WI38 (cell line): ENCODE measurements around the gene BAD.
A peak's percentile ranks its signal among the peaks of the same experiment; 100 is the strongest.

ENCODE experiments used
- H3K4me3 ChIP-seq: 2 replicates; pipeline ENCODE4 v1.5.1; 2011; ENCODE audit warnings: low read depth, mild to moderate bottlenecking, control low read depth, low read length
- TF ChIP-seq, protein P1 (sequence below): IDR thresholded peaks from 2 replicates; pipeline ENCODE4 v1.5.1; 2012; ENCODE audit warnings: low read depth, mild to moderate bottlenecking, control low read depth, low read length

Gene BAD

DNA sequence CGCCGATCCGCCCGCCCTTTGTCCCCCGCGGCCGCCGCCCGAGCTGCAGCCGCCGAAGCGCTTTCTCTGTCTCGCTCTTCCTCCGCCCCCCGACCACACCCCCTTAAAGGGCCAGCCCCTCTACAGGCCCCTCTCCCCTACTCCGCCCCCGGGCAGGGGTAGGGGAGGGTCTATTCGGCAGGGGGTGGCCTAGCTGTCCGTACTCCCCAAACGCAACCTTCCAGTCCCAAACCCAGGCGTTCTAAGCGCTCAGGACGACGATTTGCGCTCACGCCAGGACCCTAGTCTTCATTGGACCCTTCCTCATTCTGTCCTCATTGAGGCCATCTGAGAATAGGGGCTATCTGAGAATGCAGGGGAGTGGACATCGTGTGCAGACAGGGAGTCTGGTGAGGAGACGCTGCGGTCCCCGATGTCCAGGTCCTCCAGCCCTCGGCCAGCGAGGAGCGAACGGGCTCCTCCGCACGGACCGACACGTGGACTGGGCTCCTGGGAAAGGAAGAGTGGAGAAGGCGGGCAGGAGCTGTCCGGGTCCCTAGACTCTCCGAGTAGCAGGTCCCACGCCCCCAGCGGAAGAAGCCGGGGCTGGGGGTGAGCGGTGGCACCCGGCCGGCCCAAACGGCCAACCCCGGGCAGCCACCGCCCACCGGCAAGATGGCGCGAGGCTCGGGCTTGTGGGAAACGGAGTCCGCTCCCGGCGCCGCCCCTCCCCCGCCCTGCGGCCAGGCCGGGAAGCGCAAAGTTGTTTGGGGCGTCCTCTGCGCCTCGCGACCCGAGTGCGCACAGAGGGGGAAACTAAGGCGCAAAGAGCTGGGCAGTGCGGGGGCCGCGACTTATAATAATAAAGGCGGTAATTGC is 37.4 kb downstream of the BAD start, which contains the start of gene PPP1R14B:
Gene PPP1R14B (minus strand): TSS at position 73 of the 858 bp plus-strand sequence. CDS start 270 bp downstream, outside the sequence.
- TF ChIP-seq, protein P1, sequence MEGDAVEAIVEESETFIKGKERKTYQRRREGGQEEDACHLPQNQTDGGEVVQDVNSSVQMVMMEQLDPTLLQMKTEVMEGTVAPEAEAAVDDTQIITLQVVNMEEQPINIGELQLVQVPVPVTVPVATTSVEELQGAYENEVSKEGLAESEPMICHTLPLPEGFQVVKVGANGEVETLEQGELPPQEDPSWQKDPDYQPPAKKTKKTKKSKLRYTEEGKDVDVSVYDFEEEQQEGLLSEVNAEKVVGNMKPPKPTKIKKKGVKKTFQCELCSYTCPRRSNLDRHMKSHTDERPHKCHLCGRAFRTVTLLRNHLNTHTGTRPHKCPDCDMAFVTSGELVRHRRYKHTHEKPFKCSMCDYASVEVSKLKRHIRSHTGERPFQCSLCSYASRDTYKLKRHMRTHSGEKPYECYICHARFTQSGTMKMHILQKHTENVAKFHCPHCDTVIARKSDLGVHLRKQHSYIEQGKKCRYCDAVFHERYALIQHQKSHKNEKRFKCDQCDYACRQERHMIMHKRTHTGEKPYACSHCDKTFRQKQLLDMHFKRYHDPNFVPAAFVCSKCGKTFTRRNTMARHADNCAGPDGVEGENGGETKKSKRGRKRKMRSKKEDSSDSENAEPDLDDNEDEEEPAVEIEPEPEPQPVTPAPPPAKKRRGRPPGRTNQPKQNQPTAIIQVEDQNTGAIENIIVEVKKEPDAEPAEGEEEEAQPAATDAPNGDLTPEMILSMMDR, result no peak
- H3K4me3 ChIP-seq, result peak within 1 kb of the TSS; percentile 91

DNA sequence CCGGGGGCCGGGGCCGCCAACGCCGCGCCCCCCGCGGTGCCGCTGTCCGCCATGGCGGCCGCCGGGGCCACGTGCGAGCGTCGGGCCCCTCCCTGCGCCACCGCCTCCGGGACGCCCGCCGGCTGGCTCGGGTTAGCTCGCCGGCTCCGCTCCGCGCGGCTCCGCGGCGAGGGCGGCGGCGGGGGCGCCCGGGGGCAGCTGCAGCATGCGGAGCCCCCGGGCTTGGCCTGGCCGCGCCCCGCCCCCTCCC is 37.9 kb downstream of the BAD start:
- peak overlapping the region; percentile 91 for H3K4me3 ChIP-seq

DNA sequence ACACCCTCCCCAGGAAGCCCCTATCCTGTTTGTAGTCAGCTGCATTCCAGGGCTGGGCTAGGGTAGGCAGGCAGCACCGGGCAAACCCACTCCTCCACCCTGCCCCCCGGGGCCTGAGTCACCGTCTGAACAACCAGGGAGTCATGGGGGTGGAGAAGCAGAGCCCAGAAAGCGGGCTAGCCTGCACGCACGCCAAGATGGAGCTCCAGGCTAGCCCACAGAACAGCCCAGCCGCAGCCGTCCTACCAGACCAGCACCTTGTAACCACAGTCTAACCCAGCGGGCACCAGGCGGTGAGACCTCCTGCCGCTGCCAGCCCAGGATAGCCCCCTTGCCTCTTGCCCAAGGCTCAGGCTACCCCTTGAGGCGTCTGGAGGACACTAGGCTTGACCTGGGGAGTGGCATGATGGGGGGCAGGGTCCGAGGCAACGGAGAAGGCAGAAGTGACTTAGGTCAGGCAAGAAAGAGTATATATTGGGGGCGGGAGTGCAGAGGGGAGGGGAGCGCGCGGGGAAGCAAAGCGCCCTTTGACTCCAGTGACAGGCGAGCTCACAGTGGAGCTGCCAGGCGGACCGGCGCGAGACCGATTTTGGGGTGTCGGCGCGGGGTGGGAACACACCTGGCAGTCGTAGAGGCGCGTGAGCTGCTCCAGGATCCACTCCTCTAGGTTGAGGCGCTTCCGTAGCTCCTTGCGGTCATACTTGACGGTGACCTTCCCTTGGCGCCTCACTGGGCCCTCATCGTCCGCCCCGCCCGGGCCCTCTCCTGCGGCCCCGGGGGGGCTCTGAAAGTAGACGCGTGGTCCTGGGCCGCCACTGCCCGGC is 38.5 kb downstream of the BAD start:
- peak overlapping the region; percentile 91 for H3K4me3 ChIP-seq
- TF ChIP-seq, protein P1, result no peak

DNA sequence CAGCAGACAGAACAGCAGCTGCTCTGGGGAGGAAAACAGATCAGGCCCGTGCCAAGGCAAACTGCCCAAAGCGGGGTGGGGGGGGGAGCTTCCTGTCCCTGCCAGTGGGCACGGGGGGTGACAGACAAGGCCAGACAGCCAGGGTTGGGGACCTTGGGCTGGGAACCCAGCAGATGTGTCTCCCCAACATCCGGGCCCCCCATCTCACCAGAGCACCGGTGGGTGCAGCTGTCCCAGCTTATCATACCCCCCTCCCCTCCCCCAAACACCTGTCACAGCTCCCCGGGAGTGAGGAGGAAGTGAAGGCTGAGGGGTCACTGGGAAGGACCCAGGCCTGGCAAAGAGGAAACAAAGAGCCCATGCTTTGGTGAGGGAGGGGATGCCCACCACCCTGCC is 39.1 kb downstream of the BAD start:
- peak overlapping the region; percentile 91 for H3K4me3 ChIP-seq
- TF ChIP-seq, protein P1, result no peak

DNA sequence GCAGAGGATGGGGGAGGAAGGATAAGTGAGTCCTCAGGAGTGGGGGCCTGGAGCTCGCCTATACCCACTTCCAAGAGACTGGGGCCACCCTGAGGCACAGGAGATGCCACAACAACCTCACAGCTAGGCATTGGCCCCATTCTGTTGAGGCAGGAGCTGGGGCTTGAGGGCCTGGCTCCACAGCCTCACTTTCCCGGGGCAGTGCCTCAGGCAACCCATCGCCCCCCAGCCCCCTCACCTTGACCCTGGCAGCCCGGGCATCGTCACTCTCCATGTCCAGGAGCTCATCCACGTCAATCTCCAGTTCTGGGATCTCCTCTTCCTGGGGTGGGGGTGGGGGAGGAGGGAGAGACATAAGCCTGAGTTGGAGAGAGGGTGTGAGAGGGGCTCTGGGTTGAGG is 39.5 kb downstream of the BAD start:
- TF ChIP-seq, protein P1, result no peak
- peak overlapping the region; percentile 91 for H3K4me3 ChIP-seq

DNA sequence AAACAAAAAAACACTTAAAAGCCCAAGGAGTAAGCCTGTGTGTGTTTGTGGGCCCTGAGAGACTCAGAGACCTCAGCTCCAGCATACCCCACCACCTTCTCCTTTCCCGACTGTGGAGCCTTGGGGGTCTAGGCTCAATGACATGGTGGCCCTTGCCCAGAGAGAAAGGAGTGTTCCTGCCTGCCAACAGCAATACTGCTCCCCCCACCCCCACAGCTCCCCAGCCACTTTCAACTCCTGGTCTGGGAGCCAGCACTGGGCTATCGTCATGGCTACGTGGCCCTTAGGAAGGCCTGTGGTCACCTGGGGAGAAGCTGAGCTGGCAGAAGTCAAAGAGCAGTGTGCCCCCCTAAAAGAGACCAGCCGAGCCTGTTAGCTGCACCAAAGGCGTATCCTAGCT is 40.4 kb downstream of the BAD start:
- H3K4me3 ChIP-seq, result no peak overlapping the region
- TF ChIP-seq, protein P1, result no peak

DNA sequence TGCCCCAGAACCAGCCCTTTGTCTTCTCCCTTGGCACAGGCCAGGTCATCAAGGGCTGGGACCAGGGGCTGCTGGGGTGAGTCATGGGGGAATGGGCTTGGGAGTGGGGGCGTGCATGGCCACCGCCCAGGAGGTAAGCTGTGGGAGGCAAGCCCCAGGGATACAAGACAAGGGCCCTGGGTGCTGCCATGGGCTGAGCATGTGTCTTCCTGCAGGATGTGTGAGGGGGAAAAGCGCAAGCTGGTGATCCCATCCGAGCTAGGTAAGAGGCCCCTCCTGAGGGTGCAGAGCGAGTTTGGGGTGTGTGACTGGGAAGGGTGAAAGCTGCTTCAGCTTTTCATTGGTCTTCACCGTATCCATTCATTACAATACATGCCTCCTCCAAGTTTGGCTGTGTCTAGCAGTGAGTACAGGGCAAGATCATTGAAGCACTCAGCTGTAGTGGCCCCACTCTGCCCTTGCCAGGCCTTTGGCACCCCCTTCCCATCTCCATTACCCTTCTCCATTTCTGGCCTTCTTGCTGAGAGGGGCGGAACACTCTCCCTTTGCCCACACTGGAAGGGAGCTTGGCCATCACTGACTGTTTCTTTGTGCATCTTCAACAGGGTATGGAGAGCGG is 41.1 kb downstream of the BAD start:
- H3K4me3 ChIP-seq, result no peak overlapping the region
- TF ChIP-seq, protein P1, result no peak
